OCI-LY3 (cell line): Measurements from ENCODE around the gene SLC37A2.

Experiments
- EZH2phosphoT487 ChIP-seq: fragments of 200-600 bp; shearing (Covaris generic); IDR thresholded peaks from 2 replicates; pipeline ENCODE4 v1.6.1; 2018; ENCODE audit warnings: antibody characterized with exemption, mixed run types, low read depth
- TF ChIP-seq, protein P1 (sequence below): fragments of 200-600, 300-600 bp; sonication (generic); IDR thresholded peaks from 2 replicates; pipeline ENCODE4 v1.5.1; 2014; ENCODE audit warnings: antibody characterized with exemption, low read length, low read depth

DNA sequence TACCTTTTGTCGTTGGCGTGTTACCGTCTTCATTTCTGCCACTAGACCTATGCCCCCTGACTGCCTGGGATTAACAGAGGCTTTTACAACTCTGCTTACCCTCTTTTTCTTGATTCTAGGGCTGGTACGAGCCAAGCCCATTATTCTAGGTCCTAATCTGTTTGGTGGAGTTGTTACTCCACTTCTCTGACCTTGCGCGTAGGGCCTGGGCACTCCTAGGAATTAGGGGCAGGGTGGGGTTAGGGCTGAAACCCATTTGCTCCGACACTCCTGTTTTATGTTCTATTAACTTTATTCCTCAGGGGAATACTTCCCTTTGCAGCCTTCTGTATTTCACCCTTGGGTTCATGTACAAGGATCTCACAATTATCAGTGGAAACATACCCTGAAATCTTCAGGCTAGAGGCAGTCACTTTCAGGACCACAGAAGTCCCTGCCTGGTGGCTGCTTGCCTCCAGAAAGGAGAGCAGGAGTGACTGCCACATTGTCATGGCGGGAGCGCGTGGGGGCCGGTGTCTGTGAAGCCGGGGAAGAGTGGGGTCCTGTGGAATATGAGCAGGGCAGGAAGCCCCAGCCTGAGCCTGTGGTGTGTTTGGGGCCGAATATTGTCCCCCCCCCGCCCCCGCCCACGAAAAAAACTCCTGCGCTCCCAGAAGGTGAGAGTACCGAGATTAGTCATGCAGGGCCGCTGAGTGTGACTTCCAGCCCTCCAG is 731 bp upstream of the SLC37A2 start:
- TF ChIP-seq, protein P1, sequence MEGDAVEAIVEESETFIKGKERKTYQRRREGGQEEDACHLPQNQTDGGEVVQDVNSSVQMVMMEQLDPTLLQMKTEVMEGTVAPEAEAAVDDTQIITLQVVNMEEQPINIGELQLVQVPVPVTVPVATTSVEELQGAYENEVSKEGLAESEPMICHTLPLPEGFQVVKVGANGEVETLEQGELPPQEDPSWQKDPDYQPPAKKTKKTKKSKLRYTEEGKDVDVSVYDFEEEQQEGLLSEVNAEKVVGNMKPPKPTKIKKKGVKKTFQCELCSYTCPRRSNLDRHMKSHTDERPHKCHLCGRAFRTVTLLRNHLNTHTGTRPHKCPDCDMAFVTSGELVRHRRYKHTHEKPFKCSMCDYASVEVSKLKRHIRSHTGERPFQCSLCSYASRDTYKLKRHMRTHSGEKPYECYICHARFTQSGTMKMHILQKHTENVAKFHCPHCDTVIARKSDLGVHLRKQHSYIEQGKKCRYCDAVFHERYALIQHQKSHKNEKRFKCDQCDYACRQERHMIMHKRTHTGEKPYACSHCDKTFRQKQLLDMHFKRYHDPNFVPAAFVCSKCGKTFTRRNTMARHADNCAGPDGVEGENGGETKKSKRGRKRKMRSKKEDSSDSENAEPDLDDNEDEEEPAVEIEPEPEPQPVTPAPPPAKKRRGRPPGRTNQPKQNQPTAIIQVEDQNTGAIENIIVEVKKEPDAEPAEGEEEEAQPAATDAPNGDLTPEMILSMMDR, result no peak
- no peak for TF ChIP-seq EZH2phosphoT487
